GM19328 (cell line): Measurements from ENCODE around the gene TP53.
"Not testable (repeated sequence)": the region's sequence is repeated elsewhere in the genome, so short reads cannot be mapped to it uniquely, and the experiment has no call there.

Experiments
- ATAC-seq: cut with Tn5 transposase; IDR thresholded peaks from one replicate; pipeline ENCODE4 v1.9.1; 2021; ENCODE audit warnings: mild to moderate bottlenecking, moderate library complexity; ENCODE audit not compliant: unreplicated experiment

TP53 gene

DNA sequence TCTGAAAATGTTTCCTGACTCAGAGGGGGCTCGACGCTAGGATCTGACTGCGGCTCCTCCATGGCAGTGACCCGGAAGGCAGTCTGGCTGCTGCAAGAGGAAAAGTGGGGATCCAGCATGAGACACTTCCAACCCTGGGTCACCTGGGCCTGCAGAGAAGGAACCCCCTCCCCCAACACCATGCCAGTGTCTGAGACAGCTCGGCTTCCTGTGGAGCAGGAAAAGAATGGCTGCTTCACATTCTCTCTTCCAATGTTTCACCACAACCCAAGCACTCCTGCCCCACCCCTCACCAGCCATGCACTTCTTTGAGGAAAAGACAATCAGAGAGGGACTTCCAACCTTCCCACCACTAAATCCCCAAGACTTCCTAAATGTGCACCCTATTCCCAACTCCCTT, 10.8 kb downstream of the TP53 start:
- ATAC-seq = no peak

DNA sequence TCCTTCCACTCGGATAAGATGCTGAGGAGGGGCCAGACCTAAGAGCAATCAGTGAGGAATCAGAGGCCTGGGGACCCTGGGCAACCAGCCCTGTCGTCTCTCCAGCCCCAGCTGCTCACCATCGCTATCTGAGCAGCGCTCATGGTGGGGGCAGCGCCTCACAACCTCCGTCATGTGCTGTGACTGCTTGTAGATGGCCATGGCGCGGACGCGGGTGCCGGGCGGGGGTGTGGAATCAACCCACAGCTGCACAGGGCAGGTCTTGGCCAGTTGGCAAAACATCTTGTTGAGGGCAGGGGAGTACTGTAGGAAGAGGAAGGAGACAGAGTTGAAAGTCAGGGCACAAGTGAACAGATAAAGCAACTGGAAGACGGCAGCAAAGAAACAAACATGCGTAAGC, 12.4 kb downstream of the TP53 start:
- no peak for ATAC-seq

DNA sequence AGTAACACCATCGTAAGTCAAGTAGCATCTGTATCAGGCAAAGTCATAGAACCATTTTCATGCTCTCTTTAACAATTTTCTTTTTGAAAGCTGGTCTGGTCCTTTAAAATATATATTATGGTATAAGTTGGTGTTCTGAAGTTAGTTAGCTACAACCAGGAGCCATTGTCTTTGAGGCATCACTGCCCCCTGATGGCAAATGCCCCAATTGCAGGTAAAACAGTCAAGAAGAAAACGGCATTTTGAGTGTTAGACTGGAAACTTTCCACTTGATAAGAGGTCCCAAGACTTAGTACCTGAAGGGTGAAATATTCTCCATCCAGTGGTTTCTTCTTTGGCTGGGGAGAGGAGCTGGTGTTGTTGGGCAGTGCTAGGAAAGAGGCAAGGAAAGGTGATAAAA, 14.1 kb downstream of the TP53 start:
- ATAC-seq = no peak

DNA sequence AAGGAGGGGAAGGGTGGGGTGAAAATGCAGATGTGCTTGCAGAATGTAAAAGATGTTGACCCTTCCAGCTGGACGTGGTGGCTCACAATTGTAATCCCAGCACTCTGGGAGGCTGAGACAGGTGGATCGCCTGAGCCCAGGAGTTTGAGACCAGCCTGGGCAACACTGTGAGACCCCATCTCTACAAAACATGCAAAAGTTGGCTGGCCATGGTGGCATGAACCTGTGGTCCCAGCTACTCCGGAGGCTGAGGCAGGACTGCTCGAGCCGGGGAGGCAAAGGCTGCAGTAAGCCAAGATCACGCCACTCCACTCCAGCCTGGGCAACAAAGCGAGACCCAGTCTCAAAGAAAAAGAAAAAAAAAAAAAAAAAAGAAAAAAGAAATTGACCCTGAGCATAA, 18.8 kb downstream of the TP53 start:
- ATAC-seq = no peak

DNA sequence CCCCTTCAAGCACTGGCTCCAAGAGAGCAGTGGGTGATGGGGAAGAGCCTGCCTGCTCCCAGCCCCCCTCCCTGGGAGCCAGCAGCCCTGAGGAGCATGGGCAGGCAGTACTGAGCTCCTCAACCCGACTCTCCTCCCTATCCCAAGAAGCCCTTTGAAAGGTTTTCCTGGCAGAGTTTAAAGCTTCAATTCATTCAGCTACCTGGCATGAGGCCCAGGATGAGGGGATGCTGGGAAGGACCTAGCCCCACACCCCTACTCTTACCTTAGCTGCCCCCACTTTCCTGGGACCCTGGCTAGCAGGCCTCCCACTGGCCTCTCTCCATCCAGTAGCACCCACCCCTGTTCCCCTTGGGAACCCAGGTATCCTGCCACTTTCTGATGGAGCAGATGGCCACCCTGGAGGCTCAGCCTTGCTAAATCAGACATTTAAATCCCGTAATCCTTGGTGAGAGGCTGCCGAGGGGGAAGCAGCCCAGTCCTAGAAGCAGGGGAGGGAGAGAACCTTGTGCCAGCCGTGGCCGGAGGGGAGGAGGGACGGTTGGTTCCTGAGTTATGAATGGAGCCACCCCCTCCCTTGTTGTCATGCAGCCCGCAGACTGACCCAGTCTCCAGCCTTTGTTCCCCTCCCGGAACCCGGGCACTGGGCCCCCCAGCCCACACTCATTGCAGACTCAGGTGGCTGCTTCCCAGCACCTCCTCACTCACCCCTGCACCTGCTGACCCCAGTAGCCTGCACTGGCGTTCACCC, 19.5 kb downstream of the TP53 start:
- ATAC-seq = no peak

DNA sequence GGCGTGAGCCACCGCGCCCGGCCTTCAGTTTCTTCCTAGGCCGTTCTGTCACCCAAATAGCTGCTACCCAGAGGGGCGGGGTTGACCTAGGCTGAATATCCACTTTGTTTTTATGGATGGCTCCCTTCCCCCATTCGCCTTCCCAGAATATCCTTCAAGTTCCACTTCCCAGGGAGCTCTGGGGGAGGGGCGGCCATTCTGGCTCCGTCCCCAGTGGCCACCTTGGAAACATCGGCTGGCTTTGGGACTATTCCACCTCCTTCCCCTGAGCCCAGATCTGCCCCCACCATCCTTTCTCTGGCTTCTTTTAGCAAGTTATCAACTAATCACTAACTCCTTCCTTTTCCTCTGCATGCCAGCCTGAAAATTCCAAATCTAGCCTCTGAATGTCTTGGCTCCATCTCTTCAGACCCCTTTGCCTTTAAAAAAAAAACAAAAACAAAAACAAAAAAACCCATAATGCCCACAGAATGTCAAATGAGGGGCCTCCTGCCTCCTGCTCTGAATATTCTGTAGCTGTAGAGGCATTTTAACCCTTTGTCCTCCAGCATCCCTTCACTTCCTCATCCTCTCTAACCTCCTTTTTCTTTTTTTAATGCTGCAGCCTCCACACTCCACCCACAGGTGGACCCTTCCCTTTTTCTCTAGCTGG, 30.2 kb downstream of the TP53 start:
- ATAC-seq = no peak

DNA sequence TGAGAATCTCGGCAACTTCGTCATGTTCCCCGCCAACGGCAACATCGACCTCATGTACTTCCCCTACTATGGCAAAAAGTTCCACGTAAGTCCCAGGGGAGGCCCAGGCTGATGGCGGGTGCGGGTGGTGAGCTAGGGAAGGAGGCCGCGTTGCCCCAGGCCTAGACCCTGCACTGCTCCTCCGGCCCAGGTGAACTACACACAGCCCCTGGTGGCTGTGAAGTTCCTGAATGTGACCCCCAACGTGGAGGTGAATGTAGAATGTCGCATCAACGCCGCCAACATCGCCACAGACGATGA, 31.8 kb downstream of the TP53 start:
- no peak for ATAC-seq

DNA sequence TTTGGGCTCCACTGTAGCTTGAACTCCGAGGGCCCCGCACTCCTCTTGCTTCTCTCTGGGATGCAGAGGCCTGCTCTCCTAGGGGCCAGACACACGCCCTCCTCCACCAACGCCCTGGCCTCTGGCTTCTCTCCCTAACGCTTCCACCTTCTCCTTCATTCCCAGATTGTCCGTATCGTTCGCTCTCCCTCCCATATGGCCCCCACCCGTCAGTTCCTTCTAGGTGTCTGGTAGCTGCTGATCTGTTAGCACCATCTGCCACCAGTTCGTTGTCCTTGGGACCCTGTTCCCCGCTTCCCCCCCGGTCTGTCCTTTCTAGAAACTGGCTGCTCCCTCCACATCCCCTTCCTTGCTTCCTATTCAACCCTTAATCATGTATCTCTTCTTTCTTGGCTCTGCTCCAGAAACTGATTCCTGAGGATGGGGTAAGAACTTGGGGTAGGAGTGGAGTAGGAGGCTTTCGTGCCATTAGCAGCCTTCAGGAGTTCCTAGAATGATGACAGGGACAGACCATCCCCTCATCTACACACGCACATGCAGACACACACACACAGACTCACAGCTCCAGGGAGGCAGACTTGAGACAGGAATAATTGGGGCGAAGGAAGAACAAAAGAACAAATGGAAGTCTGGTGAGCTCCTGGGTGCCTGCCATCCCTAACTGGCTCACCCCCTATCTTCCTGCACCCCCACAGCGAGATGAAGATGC, 32.3 kb downstream of the TP53 start:
- no peak for ATAC-seq

DNA sequence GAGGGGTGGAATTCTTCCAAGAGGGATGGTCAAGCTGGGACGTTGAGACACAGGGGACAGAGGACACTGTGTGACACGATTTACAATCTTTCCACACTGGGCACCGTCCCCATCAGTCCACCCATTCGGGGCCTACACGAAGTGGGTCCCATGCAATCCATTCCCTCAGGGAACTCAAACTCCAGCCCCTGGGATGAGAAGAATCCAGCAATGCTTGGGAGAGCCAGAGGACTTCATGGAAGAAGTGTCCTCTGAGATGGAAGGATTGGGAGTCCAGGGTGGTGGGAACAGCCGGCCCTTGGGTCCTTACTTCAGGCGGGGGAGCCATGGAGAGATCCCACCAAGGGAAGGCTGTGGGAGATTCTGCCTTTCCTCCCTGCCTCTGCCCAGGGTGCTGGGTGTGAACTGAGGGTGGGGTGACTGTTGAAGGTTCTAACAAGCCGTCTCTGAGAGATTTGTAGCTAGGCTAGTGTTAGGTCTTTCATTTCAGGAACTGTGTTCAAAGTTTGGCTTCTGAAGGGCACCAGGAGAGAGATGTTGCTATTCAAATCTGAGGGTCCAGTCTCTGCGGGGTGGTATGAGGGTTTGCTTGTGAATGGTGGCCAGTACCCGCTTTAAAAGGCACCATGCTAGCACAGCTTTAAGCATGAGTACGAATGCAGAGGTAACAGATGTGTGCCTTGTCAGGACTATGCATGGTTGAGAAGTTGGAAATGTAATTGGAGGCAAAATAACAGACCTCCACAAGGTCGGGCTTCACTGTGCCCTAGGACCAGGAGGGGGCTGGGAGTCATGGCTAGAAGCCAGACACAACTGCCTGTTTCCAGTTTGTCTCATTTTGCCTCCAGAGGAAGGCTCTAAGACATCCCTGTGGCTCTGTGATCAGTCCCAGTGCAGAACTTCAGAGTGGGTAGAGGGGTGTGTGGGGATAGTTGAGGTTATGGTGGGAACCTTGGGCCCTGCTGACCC, 34.6 kb downstream of the TP53 start:
- ATAC-seq = no peak

DNA sequence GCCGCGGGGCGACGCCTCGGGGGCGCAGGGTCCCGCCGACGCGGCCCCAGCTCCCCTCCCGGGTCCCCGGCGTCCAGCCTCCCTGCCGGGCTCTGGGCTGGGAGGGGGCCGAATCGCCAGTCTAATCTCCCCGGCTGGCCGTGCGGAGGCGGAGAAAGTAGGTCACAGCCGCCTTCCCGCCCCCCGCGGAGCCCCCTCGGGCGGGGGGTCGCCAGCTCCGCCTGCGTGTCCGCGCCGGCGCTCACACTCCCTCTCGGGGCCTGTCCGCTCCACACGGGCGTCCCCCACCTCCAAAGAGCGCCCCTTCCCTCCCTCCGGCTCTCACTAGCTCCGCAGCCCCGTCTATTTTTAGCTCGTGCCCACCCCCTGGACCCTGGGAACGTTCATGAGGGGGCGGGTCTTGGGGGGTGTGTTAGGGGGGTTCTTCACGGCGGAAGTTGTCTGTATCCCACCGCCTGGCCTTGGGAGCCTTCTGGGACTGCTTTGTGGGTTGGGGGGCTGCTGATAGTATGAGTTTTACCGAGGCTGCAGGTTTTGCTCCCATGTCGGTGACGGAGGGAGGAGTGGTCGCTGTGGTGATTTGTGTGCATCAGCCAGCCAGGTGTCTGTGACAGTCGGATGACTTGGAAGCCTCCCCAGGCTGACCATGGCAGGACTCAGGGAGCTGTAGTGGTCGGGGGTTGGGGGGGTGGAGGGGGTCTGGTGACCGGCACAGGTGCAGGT, 35.5 kb downstream of the TP53 start:
- no peak for ATAC-seq

DNA sequence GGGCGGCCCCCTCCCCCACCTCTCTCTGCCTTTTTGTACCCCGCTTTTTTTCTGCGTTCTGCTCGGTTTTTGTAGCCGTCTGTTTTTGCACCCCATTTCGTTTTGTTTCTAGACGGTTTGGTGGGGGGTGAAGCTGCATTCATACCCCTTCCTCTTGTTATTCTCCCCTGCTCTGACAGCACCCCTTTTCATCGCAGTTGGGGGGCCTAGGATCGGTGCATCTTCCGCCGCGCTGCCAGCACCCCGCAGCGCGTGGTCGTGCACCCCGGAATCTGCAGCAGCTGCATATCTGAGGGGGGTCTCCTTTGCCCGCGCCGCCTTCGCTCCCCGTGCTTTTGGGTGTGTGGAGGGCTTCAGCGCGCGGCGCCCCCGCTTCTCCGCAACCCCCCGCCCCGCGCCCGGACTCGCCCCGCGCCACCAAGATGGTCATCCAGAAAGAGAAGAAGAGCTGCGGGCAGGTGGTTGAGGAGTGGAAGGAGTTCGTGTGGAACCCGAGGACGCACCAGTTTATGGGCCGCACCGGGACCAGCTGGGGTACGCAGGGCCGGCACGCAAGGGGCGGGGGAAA, 36.1 kb downstream of the TP53 start:
- ATAC-seq = no peak

DNA sequence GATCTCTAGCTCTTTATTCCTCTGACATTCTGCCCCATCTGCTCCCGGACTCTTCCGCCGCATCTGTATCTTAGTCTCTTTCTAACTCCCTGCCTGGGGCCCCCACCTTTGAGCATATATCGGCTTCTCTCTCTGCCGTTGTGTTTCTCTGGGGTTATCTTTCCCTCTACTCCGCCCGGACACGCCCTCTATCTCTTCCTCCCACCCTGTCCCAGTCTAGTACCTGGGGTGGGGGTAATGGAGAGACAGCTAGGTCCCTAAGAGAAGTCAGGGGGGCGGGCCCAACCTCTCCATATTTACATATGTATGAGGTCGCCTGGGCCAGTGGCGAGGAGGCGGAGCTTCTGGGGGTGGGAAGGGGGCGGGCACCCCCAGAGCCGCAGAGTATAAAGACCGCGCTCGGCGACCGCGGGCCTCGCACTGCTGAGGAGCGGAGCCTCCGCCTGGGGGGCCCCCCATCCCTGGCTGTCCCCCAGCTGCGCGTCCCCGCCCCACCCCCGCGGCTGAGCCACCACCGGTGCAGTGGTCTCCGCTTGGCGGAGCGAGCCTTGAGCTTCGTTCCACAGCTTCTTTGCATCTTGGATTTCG, 36.7 kb downstream of the TP53 start, which contains the start of gene ATP1B2:
ATP1B2 (plus strand) TSS at position 418 of the 588 bp plus-strand sequence. CDS start 593 bp downstream, outside the sequence.
- ATAC-seq = no peak

DNA sequence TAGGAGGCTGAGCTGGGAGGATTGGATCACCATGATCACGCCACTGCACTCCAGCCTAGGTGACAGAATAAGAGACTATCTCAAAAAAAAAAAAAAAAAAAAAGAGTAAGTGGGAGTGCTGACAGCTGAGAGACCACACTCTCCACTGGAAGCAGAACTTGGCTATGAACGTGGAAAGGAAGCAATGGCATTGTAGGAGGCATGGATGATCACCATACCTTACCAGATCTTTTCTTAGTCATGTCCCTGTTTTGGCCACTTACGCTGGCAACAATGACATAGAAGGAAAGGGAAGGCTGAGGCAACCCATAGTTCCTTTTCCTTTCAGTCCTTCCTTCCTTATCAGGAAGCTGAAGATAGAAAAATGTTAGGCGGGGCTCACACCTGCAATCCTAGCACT, 40.3 kb downstream of the TP53 start:
- ATAC-seq = no peak

DNA sequence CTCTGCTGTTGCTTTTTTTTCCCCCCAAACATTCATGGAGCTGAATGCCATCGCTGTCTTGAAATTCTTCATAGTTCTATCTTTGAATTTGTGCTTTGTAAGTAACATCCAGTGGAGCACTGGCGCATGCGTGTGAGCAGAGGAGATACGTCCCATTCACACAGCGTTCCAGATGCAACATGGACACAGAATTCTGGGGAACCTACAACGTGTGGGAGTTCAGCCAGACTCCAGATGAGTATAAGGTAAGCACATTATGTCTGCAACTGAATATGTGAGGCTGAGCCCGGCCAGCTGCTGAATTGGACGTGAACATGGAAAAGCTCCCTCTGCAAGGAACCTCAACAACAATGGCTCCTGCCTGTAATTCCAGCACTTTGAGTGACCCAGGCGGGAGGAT, 40.8 kb downstream of the TP53 start:
- no peak for ATAC-seq

DNA sequence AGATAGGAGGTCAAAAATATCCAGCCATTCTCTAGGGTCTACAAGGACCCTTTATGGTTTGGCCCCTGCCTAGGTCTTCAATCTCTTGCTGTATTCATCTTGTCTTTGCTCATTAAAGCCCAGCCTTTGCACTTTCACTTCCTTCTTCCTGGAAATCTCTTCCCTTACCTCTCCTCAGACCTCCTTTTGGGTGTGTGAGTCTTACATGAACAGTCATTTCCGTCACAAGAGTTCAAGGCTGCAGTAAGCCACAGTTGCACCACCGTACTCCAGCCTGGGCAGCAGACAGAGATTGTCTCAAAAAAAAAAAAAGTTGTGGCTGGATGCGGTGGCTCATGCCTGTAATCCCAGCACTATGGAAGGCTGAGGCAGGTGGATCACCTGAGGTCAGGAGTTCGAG, 42.5 kb downstream of the TP53 start:
- no peak for ATAC-seq

DNA sequence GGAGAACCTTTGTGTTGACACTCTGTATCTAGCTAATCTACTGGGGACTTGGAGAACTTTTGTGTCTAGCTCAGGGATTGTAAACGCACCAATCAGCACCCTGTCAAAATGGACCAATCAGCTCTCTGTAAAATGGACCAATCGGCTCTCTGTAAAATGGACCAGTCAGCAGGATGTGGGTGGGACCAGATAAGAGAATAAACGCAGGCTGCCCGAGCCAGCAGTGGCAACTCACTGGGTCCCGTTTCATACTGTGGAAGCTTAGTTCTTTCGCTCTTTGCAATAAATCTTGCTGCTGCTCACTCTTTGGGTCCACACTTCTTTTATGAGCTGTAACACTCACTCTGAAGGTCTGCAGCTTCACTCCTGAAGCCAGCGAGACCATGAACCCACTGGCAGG, 45.7 kb downstream of the TP53 start:
- ATAC-seq = not testable (repeated sequence)

DNA sequence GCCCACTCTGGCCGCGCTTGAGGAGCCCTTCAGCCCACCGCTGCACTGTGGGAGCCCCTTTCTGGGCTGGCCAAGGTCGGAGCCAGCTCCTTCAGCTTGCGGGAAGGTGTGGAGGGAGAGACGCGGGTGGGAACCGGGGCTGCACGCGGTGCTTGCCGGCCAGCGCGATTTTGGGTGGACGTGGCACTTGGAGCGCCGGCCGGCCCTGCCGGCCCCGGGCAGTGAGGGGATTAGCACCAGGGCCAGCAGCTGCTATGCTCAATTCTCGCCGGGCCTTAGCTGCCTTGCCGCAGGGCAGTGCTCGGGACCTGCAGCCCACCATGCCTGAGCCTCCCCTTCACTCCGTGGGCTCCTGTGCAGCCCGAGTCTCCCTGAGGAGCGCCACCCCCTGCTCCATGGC, 46.5 kb downstream of the TP53 start:
- no peak for ATAC-seq

DNA sequence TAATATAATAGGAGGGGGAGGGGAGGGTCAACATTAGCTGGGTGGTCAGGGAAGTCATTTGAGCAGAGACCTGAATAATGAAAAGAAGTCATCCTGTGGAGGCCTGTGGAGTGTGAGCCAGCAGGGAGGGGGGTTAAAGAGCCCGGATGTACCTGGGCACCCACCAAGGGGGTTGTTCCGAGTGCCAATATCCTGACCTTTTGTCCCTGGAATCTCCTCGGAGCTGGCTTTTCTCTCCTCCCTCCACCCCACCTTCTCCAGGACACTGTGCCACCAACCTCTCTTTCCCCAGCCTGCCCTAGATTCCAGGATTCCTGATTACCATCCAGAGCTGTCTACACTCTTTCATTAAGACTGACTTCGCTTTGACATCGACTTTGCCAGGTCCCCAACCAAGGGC, 51.1 kb downstream of the TP53 start:
- no peak for ATAC-seq

DNA sequence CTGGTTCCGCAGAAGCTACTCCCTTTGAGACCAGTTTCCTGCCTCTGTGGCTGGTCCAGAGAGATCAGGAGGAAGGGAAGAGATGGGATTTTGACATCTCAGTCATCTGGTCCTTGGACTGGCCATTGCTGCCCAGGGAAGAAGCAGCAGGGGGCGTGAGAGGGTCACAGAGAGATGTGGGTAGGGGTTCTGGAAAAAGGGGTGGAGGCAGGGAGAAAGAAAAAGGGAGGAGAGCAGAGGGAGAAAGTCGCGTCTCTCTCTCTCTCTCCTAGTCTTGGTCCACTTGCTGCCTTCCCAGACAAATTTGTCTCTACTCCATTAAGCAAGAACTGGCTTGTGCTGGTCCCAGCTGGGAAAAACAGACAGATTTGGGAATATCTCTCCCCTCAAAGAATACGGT, 52.9 kb downstream of the TP53 start:
- no peak for ATAC-seq

DNA sequence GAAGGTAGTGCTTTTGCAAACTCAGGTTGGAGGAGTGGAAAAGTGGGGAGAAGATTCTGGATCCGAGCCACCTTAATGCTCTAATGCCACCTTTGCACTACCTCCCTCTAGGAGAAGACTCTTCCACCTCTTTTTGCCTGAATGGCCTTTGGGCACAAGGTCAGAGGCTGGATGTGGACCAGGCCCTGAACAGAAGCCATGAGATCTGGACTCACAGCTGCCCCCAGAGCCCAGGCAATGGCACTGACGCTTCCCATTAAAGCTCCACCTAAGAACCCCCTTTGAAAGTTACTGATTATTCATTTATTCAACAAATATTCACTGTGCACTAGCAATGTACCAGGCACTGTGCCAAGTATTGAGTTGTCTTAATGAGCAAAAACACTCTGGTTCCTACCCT, 54.2 kb downstream of the TP53 start:
- ATAC-seq = no peak
